Measurements from ENCODE around the gene FRMD8. TPM values are rescaled to one million over a fixed set of nuclear protein-coding genes. Genes with fewer than 3 reads are reported as not detected.
A peak's percentile ranks its signal among the peaks of the same experiment; 100 is the strongest.

The FRMD8 gene
- total RNA-seq, 1 donor from 2014 or later: 67.5 TPM

DNA sequence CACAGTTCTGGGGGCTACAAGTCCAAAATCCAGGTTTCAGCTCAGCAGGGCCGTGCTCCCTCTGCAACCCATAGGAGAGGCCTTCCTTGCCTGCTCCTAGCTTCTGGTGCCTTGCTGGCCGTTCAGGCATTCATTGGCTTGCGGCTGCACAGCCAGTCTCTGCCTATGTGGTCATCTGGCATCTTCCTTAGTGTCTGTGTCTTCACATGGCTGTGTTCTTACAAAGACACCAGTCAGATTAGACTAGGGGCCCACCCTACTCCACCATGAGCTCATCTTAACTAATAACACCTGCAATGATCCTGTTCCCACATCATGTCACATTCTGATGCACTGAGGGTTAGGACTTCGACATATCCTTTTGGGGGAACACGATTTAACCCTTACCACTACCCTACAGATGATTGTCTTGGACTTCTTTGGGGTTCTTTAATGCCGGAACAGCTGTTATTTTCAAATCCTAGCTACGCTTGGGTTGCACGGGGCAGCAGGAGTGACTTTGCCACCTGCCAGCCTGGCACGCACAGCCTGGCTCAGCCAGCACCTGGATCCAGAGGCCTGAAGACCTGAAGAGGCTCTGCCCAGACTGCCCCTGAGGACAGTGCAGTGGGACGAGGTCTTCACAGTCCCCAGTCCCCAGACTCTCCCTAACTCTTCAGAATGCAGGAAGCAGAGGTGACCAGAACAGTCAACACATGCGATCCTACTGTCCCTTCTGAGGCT lies 28.5 kb downstream of the FRMD8 start:
- no peak for DNase-seq (ENCODE audit: low read depth)

DNA sequence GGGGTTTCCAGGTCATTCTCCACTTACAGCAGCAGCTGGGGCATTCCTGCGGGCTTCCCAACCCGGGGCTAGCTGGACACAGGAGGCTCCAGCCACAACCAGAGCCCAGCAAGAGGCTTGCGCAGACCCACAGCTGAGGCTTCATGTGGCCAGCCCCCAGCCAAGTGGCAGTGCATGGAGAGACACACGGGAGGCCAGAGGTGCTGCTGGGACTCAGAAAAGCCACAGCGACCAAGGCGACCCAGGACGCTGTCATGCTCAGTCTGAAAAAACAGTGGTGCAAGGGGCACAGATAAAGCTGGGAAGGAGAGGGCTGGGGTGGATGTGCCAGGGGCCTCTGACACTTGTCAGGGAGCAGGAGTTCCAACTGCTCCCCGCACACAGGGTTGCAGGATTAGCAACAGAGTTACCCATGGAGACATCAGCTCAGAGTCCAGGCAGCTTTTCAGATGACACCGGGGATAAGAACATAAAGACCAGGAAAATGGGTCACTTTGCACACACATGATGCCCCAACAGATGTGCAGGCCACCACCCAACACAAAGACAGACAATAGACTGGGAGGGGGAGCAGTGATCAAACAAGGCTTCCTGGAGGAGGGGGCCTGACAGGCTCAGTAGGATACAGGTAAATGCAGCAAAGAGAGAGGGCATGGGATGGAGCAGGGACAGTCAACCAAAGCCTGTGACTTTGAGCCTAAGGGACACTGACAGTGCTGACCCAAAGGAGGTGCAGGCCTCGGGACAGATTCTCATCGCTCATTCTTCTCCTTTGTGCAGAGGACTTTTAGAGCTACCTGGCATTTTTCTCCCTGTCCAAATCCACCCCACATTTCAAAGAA lies 29.3 kb downstream of the FRMD8 start:
- DNase-seq (ENCODE audit: low read depth): no peak

DNA sequence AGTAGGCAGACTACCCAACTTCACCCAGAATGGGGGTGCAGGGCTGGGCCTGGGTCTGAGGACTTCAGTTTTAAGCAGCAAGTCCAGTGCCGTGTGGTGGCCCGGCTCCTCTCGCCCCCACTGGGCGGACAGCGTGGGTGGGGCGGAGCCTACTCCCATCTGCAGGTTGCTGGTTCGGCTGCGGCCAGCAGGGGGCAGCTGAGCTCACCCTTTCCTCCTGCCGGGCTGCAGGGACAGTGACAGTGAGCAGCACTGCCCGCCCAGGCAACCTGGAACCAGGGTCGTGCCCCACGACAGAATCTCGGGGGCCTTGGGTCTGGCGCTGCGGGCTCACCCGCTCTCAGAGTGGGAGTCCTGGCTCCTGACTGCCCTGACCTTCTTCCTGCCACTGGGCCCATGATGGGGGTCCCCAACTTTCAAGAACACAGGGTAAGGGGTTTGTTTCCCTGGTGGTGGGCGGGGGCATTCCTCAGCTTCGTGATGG lies 29.9 kb downstream of the FRMD8 start:
- peak; percentile 60 for DNase-seq (ENCODE audit: low read depth)

DNA sequence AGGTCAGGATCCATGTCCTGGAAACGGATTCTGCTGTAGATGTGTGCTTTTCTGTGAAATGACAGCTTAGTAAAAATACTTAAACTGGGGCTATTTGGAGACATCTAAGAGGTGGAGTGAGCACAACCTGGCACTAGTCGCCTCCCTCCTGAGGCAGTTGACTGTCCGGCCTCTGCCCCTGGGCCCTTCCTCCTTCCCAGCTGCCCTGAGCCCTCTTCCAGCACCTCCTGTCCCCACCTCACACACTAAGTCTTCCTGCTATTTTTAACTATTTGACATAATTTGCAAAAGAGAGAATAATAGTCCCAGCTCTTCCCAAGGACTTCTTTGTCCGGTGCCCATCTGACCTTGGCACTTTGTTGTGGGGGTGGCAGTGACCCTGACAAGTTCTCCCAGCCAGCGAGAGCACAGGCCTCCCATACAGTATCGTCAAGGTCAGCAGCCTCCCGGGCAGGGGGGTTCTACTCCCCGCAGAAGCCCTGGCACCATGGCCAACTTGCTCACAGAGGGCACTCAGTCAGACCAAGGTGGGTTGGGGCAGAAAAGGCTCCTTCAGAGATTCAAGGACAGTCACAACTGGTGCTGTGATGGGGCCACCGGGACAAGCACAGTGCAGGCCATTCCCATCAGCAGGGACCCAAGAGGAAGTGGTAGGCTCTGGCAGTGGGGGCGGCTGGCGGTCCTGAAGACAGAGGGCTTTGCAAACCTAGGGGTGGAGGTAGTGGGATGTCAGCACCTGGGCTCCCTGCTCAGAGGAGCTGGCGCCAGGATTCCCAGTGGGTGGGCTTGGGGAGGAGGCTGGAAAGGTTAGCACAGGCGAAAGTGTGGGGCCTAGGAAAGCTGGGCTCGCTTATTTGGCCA lies 30.6 kb downstream of the FRMD8 start:
- peak; percentile 30 for DNase-seq (ENCODE audit: low read depth)

DNA sequence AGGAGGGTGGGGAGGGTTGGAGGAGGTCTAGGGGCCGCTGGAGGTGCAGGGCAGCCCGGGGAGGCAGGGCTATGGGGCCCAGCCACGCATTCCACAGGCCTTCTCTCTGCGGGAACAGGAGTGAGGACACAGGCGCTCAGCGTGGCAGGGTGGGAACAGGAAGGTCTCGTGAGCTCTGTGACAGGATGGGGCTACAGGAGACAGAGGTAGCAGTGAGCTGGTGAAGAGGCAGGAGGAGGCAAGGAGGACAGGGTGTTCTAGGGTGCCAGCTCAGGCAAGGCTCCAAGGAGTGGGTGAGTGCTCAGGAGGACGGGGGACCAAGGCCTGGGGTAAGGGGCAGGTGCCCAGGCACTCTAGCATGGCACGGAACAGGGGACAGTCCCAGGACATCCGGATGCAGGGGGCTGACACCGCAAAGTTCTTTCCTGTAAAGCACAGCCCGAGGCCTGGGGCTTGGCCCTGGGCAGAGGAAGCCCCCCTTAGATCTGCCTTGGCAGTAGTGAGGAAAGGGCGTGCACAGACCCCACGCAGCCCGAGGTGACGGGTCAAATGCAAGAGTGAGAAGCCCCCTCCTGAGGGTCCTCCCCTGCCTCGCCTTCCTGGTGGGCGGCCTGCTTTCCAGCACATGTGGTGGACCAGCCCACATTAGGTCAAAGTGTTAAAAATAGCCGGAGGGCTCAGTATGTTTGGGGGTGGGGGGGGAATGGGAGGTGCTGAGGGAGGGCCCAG lies 31.4 kb downstream of the FRMD8 start:
- peak; percentile 40 for DNase-seq (ENCODE audit: low read depth)

DNA sequence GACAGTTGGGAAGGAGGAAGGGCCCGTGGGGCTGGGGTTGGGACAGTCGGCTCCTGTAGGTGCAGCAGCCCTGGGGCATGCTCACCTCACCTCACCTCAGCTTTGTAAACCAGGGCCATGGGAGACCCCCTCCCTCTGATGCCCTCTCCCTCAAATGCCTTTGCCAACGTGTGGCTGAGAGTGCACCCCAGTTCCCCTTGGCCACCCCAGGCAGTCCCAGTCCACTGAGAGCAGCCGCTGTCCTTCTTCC lies 31.9 kb downstream of the FRMD8 start:
- no peak for DNase-seq (ENCODE audit: low read depth)

DNA sequence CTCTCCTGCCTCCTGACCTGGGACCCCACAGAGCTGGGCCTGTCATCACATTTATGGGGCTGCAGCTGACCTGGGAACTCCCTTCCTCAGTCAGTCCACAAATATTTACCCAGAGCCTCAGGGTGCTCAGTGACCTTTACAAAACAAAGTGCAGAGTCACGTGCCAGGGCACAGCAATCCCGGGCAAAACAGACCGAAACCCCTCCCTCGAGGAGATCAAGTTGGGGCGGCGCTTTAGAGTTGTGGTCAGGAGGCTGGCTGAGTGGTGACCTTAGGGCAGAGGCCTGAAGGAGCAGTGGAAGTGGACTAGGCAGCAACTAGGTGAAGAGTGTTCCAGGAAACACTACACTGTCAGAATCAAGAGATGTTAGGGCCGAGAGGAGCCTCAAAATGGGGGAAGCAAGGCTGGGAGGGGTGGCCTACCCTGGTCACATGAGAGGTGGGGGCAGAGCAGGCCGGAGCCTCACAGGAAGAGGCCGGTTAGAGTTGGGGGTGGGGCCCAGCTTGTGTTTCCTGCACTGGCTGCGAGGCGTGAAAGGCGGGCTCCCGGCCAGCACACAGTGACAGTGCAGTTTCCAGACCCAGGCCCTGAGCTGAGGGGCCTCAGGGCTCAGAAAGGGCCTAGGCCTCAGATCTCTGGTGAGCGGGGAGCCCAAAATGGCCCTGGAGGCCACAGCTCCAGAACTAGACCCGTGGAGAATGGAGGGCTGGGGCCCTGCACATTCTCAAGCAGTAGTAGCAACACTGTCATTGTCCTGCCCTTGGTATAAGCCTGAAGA lies 32.4 kb downstream of the FRMD8 start:
- DNase-seq (ENCODE audit: low read depth): peak; percentile 99

DNA sequence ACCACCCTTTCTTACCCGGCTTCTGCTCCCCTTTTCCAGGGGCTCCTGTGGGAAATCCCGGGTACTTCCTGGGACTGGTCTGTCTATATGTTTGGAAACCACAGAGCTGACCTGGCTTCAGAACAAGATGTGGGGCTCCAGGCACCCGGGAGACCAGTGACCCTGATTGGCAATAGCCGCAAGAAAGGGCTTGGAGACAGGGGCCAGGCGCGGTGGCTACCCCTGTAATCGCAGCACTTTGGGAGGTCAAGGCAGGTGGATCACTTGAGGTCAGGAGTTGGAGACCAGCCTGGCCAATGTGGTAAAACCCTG lies 33.0 kb downstream of the FRMD8 start:
- no peak for DNase-seq (ENCODE audit: low read depth)

DNA sequence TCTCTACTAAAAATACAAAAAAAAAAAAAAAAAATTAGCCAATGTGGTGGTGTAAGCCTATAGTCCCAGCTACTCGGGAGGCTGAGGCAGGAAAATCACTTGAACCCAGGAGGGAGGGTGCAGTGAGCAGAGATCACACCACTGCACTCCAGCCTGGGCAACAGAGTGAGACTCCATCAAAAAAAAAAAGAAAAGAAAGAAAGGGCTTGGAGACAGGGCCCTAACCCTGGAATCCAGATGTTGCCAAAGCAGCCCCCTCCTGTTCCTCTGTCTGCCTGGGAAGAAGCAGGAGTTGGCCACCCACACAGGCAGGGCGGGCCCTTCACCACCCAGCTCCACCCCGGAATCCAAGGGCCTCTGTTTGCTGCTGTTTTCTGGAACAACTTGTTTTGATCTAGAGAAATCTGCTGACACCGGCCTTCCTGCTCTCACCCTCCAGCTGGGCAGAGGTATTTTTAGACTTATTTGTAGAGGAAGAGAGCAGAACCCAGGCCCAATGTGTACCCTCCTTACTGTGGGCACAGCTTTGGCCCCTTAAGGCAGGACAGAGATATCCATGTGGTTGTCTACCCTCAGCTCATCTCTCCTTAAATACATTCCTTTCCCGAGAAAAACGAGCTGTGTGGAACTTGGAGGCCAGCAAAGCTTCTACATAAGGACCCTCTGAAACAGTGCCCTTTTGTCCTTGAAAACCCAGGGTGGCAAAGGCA lies 33.5 kb downstream of the FRMD8 start:
- peak; percentile 96 for DNase-seq (ENCODE audit: low read depth)

DNA sequence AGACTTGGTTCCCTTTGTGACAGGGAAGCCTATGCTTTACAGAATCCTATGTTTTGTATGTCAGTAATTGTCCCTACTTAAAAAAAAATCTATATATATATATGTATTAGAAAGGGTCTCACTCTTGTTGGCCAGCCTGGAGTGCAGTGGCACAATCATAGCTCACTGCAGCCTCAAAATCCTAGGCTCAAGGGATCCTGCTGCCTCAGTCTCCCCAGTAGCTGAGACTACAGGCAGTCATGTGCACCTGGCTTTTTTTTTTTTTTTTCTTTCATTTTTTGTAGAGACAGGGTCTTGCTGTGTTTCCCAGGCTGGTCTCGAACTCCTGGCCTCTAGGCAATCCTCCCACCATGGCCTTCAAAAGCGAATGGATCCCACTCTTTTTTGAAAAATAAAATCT lies 34.1 kb downstream of the FRMD8 start:
- peak; percentile 1 for DNase-seq (ENCODE audit: low read depth)

DNA sequence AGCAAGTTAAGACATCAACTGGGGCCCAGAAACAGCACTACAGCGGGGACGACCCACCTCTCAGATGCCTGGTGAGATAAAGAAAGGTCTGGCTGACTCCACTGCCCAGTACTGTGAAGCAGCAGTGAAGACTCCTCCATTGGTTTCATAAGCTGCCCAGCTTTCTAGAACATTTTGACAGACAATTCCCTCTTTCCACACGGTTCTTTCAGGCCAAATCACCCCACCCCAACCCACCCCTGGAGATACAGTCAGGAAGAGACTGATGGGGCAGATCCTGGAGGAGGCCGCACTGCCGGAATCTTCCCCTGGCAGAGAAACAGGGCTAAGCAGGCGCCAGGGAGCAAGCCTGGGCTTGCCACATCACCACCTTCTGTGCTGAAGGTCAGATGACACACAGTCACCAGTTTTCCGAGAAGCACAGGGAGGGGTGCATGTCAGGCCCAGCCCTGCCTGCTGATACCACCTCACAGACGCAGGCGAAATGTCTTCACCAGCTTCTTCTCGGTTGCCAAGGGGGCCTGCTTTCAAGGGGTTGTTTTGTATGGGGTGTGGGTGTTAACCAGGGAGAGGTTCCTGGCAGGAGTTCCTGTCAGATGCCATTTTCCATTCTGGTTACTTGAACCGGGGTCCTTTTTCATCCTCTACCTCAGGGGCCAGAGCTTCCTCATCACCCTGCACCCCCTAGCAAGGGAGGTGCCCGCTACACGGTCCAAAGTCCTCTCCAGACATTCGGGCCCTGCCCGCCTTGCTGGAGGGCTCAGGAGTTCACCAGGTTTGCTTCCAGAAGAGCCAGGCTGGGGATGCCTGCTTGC lies 34.7 kb downstream of the FRMD8 start:
- DNase-seq (ENCODE audit: low read depth): peak; percentile 98

DNA sequence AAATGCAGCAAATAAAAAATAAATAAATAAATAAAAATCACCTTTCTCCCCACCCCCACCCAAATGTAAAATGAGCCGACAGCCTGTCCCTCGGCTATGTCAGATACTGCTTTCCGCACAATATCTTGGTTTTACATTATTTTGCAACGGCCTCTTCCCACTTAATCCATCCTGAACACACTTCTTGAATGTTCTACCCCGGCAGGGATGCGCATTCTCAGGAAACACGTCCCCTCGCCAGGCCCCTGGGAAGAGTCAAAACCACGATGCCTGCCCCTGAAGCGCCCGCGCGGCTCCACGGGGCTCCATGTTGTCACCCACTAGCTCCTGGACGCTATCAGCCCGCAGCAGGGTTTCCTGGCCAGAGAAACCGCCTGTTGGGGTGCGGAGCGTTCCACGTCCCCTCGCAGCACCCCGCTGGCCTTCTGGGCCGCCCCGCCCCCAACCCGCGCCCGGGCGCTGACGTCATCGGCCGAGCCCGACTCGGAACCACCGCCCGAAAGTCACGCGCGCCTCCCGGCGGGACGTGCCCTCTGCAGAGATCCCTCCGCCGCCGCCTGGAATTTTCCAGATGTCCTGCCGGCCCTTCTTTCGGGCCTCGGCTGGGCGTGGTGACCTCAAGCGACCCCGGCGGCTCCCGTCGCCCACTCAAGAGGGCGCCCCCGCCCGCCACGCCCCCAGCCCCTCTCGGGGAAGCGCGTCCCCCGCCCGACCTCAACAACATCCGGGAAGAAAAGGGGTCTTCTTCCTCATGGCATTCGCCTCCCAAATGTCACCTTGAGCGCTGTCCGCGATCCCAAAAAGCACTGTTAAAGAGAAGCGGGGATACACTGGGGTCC lies 35.6 kb downstream of the FRMD8 start:
- peak; percentile 81 for DNase-seq (ENCODE audit: low read depth)

DNA sequence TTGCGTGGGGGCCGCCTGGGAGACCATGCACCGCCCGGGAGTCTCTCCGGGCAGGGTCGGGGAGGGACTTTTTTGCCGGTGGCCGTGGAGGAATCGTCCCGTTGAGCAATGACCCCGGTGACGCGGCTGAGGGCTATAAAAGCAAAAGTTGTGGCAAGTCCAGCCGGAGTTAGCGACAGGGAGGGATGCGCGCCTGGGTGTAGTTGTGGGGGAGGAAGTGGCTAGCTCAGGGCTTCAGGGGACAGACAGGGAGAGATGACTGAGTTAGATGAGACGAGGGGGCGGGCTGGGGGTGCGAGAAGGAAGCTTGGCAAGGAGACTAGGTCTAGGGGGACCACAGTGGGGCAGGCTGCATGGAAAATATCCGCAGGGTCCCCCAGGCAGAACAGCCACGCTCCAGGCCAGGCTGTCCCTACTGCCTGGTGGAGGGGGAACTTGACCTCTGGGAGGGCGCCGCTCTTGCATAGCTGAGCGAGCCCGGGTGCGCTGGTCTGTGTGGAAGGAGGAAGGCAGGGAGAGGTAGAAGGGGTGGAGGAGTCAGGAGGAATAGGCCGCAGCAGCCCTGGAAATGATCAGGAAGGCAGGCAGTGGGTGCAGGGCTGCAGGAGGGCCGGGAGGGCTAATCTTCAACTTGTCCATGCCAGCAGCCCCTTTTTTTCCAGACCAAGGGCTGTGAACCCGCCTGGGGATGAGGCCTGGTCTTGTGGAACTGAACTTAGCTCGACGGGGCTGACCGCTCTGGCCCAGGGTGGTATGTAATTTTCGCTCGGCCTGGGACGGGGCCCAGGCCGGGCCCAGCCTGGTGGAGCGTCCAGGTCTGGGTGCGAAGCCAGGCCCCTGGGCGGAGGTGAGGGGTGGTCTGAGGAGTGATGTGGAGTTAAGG lies 36.4 kb downstream of the FRMD8 start, which contains the start of gene NEAT1:
NEAT1 (plus strand) TSS at position 166 of the 883 bp plus-strand sequence.
- DNase-seq (ENCODE audit: low read depth): peak; percentile 75

DNA sequence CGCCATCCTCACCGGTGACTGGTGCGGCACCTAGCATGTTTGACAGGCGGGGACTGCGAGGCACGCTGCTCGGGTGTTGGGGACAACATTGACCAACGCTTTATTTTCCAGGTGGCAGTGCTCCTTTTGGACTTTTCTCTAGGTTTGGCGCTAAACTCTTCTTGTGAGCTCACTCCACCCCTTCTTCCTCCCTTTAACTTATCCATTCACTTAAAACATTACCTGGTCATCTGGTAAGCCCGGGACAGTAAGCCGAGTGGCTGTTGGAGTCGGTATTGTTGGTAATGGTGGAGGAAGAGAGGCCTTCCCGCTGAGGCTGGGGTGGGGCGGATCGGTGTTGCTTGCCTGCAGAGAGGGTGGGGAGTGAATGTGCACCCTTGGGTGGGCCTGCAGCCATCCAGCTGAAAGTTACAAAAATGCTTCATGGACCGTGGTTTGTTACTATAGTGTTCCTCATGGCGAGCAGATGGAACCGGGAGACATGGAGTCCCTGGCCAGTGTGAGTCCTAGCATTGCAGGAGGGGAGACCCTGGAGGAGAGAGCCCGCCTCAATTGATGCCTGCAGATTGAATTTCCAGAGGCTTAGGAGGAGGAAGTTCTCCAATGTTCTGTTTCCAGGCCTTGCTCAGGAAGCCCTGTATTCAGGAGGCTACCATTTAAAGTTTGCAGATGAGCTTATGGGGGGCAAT lies 37.2 kb downstream of the FRMD8 start:
- DNase-seq (ENCODE audit: low read depth): peak; percentile 4

DNA sequence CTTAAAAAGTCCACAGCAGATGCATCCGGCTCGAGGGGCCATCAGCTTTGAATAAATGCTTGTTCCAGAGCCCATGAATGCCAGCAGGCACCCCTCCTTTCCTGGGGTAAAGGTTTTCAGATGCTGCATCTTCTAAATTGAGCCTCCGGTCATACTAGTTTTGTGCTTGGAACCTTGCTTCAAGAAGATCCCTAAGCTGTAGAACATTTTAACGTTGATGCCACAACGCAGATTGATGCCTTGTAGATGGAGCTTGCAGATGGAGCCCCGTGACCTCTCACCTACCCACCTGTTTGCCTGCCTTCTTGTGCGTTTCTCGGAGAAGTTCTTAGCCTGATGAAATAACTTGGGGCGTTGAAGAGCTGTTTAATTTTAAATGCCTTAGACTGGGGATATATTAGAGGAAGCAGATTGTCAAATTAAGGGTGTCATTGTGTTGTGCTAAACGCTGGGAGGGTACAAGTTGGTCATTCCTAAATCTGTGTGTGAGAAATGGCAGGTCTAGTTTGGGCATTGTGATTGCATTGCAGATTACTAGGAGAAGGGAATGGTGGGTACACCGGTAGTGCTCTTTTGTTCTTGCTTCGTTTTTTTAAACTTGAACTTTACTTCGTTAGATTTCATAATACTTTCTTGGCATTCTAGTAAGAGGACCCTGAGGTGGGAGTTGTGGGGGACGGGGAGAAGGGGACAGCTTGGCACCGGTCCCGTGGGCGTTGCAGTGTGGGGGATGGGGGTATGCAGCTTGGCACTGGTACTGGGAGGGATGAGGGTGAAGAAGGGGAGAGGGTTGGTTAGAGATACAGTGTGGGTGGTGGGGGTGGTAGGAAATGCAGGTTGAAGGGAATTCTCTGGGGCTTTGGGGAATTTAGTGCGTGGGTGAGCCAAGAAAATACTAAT lies 38.0 kb downstream of the FRMD8 start:
- peak; percentile 18 for DNase-seq (ENCODE audit: low read depth)
